ENCODE results near the gene MSMB. TPM values are rescaled to one million over a fixed set of nuclear protein-coding genes. Genes with fewer than 3 reads are reported as not detected.
"Not testable (repeated sequence)": the region's sequence is repeated elsewhere in the genome, so short reads cannot be mapped to it uniquely, and the experiment has no call there.

Gene MSMB
- total RNA-seq, 1 donor from 2014 or later, result not detected

- intact Hi-C loops (cut with micrococcal nuclease), result no loop called here
- Mint-ChIP-seq H3K27ac (no peak overlapping the region), H3K9me3 (no peaks in the 10 kb centered on the region), H3K36me3 (ENCODE audit: low read depth) (peaks cover 86% of the 10 kb centered on the region), H3K4me1 (ENCODE audit: low read depth) (no peaks in the 10 kb centered on the region), H3K4me3 (ENCODE audit: low read depth) (no peak overlapping the region), H3K27me3 (ENCODE audit: low read depth) (no peaks in the 10 kb centered on the region)
- no peak for DNase-seq (ENCODE audit: low spot score)
Measured at GRCh38 chr10:46005383-46005782, 40.7 kb downstream of the MSMB start.

GRCh38 chr10:46004963-46005362, 41.1 kb downstream of the MSMB start:
- Mint-ChIP-seq H3K27me3 (ENCODE audit: low read depth) (no peaks in the 10 kb centered on the region), H3K9me3 (no peaks in the 10 kb centered on the region), H3K4me3 (ENCODE audit: low read depth) (no peak overlapping the region), H3K27ac (no peak overlapping the region), H3K36me3 (ENCODE audit: low read depth) (peaks cover 87% of the 10 kb centered on the region), H3K4me1 (ENCODE audit: low read depth) (no peaks in the 10 kb centered on the region)
- DNase-seq (ENCODE audit: low spot score), result no peak
- intact Hi-C loops (cut with micrococcal nuclease), result loop anchor here (1.0 kb wide), 1 partner anchor 14 kb away; no protein-coding TSS in a partner anchor

- H3K9me3 Mint-ChIP-seq, result no peaks in the 10 kb centered on the region
- DNase-seq (ENCODE audit: low spot score), result no peak
- no peaks in the 10 kb centered on the region for H3K4me1 Mint-ChIP-seq (ENCODE audit: low read depth)
- H3K27me3 Mint-ChIP-seq (ENCODE audit: low read depth), result no peaks in the 10 kb centered on the region
- peaks cover 87% of the 10 kb centered on the region for H3K36me3 Mint-ChIP-seq (ENCODE audit: low read depth)
- intact Hi-C loops (cut with micrococcal nuclease), result no loop called here
- no peak overlapping the region for H3K4me3 Mint-ChIP-seq (ENCODE audit: low read depth)
- no peak overlapping the region for H3K27ac Mint-ChIP-seq
Measured at GRCh38 chr10:46002916-46003693, 43.0 kb downstream of the MSMB start.

- DNase-seq (ENCODE audit: low spot score); H3K9me3 Mint-ChIP-seq; intact Hi-C loops (cut with micrococcal nuclease); H3K4me1 Mint-ChIP-seq (ENCODE audit: low read depth); H3K27me3 Mint-ChIP-seq (ENCODE audit: low read depth); H3K27ac Mint-ChIP-seq; H3K4me3 Mint-ChIP-seq (ENCODE audit: low read depth): not testable (repeated sequence)
- peaks cover 87% of the 10 kb centered on the region for H3K36me3 Mint-ChIP-seq (ENCODE audit: low read depth)
Measured at GRCh38 chr10:46002189-46002687, 43.8 kb downstream of the MSMB start.

- Mint-ChIP-seq H3K36me3 (ENCODE audit: low read depth) (peaks cover 85% of the 10 kb centered on the region), H3K9me3 (no peaks in the 10 kb centered on the region), H3K27ac (no peak overlapping the region), H3K27me3 (ENCODE audit: low read depth) (no peaks in the 10 kb centered on the region), H3K4me1 (ENCODE audit: low read depth) (no peaks in the 10 kb centered on the region), H3K4me3 (ENCODE audit: low read depth) (no peak overlapping the region)
- DNase-seq (ENCODE audit: low spot score), result no peak
- intact Hi-C loops (cut with micrococcal nuclease), result no loop called here
Measured at GRCh38 chr10:46001187-46001756, 44.8 kb downstream of the MSMB start.

GRCh38 chr10:46000538-46000937, 45.5 kb downstream of the MSMB start:
- no peaks in the 10 kb centered on the region for H3K4me1 Mint-ChIP-seq (ENCODE audit: low read depth)
- H3K27ac Mint-ChIP-seq, result no peak overlapping the region
- no peaks in the 10 kb centered on the region for H3K9me3 Mint-ChIP-seq
- intact Hi-C loops (cut with micrococcal nuclease), result no loop called here
- DNase-seq (ENCODE audit: low spot score), result no peak
- no peak overlapping the region for H3K4me3 Mint-ChIP-seq (ENCODE audit: low read depth)
- peaks cover 80% of the 10 kb centered on the region for H3K36me3 Mint-ChIP-seq (ENCODE audit: low read depth)
- H3K27me3 Mint-ChIP-seq (ENCODE audit: low read depth), result no peaks in the 10 kb centered on the region

GRCh38 chr10:45999955-46000354, 46.1 kb downstream of the MSMB start:
- DNase-seq (ENCODE audit: low spot score); H3K4me3 Mint-ChIP-seq (ENCODE audit: low read depth); H3K4me1 Mint-ChIP-seq (ENCODE audit: low read depth); H3K27ac Mint-ChIP-seq; intact Hi-C loops (cut with micrococcal nuclease); H3K27me3 Mint-ChIP-seq (ENCODE audit: low read depth); H3K9me3 Mint-ChIP-seq: not testable (repeated sequence)
- H3K36me3 Mint-ChIP-seq (ENCODE audit: low read depth), result peaks cover 75% of the 10 kb centered on the region

GRCh38 chr10:45997994-45998763, 47.9 kb downstream of the MSMB start:
- Mint-ChIP-seq H3K4me1 (ENCODE audit: low read depth) (no peaks in the 10 kb centered on the region), H3K9me3 (no peaks in the 10 kb centered on the region), H3K4me3 (ENCODE audit: low read depth) (no peak overlapping the region), H3K27me3 (ENCODE audit: low read depth) (no peaks in the 10 kb centered on the region), H3K27ac (no peak overlapping the region), H3K36me3 (ENCODE audit: low read depth) (peaks cover 74% of the 10 kb centered on the region)
- intact Hi-C loops (cut with micrococcal nuclease), result no loop called here
- DNase-seq (ENCODE audit: low spot score), result no peak

GRCh38 chr10:45997557-45997956, 48.5 kb downstream of the MSMB start:
- DNase-seq (ENCODE audit: low spot score), result no peak
- no peaks in the 10 kb centered on the region for H3K4me1 Mint-ChIP-seq (ENCODE audit: low read depth)
- intact Hi-C loops (cut with micrococcal nuclease), result no loop called here
- peaks cover 77% of the 10 kb centered on the region for H3K36me3 Mint-ChIP-seq (ENCODE audit: low read depth)
- no peak overlapping the region for H3K4me3 Mint-ChIP-seq (ENCODE audit: low read depth)
- H3K27me3 Mint-ChIP-seq (ENCODE audit: low read depth), result no peaks in the 10 kb centered on the region
- no peak overlapping the region for H3K27ac Mint-ChIP-seq
- H3K9me3 Mint-ChIP-seq, result no peaks in the 10 kb centered on the region

- peaks cover 35% of the 10 kb centered on the region for H3K36me3 Mint-ChIP-seq (ENCODE audit: low read depth)
- H3K27ac Mint-ChIP-seq; intact Hi-C loops (cut with micrococcal nuclease); H3K9me3 Mint-ChIP-seq; H3K4me3 Mint-ChIP-seq (ENCODE audit: low read depth); DNase-seq (ENCODE audit: low spot score); H3K4me1 Mint-ChIP-seq (ENCODE audit: low read depth); H3K27me3 Mint-ChIP-seq (ENCODE audit: low read depth): not testable (repeated sequence)
Measured at GRCh38 chr10:45985590-45985989, 60.5 kb downstream of the MSMB start.

GRCh38 chr10:45984473-45984872, 61.6 kb downstream of the MSMB start:
- intact Hi-C loops (cut with micrococcal nuclease); H3K27ac Mint-ChIP-seq; H3K4me1 Mint-ChIP-seq (ENCODE audit: low read depth); H3K4me3 Mint-ChIP-seq (ENCODE audit: low read depth); H3K27me3 Mint-ChIP-seq (ENCODE audit: low read depth); DNase-seq (ENCODE audit: low spot score); H3K9me3 Mint-ChIP-seq: not testable (repeated sequence)
- peaks cover 32% of the 10 kb centered on the region for H3K36me3 Mint-ChIP-seq (ENCODE audit: low read depth)

- not testable (repeated sequence) for H3K27ac Mint-ChIP-seq; H3K27me3 Mint-ChIP-seq (ENCODE audit: low read depth); H3K4me3 Mint-ChIP-seq (ENCODE audit: low read depth); H3K4me1 Mint-ChIP-seq (ENCODE audit: low read depth); H3K9me3 Mint-ChIP-seq
- peaks cover 36% of the 10 kb centered on the region for H3K36me3 Mint-ChIP-seq (ENCODE audit: low read depth)
- intact Hi-C loops (cut with micrococcal nuclease), result loop anchor here (2.0 kb wide), 1 partner anchor 45 kb away; no protein-coding TSS in a partner anchor
- DNase-seq (ENCODE audit: low spot score), result peak; percentile 27
Measured at GRCh38 chr10:45983538-45984186, 62.4 kb downstream of the MSMB start.
